Esophagus squamous epithelium (tissue), 4 donors: ENCODE data around the gene SERPINB3.

Experiments
- POLR2A ChIP-seq, 4 donors: fragments of 450-650 bp; IDR thresholded peaks; one replicate each; pipeline ENCODE4 v1.6.1; 2017; ENCODE audit warnings: antibody characterized with exemption in 4 of 4, mild to moderate bottlenecking in 4 of 4, moderate library complexity in 3 of 4
- TF ChIP-seq, protein P1 (sequence below), 6 experiments: fragments of 450-650 bp in 4 of 6; fragments of 200-600 bp in 2 of 6; sonication (generic) in 2 of 6; IDR thresholded peaks; one replicate each; pipeline ENCODE4 v1.5.1; 2016 to 2019; ENCODE audit warnings: antibody characterized with exemption in 6 of 6, mild to moderate bottlenecking in 4 of 6, moderate library complexity in 4 of 6

DNA sequence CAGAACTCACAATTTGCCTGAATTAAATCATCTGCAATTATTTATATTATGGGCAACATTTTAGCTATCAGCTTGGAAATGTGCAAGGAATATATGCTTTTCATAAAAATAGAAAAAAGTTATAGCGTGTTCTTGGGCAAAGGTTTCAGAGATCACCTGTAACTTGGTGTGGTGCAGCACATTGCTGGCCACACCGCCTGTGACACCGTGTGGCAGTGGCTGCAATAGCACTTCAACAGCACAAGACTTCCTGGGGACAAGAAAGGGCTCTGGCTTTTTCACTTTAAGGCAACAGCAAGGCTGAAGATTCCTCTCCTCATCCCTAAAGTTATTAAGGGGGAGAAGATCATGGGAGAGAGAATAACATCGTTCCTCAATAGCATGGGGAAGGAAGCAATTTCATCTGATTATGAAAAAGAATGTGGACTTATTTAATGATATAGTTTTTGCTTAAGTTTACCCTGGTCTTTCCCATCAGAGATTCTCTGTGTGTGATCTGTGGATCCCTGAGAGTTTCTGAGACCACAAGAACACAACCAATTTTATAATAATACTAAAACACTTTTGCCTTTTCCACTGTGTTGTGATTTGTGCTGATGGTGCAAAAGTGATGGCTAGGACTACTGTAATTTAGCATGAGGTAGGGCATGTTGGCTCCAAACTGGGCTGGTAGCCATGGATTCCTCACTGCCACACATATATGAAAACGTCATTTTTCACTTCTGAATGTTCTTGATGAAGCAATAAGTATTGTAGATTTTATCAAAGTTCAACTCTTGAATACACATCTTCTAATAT lies 15.0 kb upstream of the SERPINB3 start:
- TF ChIP-seq, protein P1, sequence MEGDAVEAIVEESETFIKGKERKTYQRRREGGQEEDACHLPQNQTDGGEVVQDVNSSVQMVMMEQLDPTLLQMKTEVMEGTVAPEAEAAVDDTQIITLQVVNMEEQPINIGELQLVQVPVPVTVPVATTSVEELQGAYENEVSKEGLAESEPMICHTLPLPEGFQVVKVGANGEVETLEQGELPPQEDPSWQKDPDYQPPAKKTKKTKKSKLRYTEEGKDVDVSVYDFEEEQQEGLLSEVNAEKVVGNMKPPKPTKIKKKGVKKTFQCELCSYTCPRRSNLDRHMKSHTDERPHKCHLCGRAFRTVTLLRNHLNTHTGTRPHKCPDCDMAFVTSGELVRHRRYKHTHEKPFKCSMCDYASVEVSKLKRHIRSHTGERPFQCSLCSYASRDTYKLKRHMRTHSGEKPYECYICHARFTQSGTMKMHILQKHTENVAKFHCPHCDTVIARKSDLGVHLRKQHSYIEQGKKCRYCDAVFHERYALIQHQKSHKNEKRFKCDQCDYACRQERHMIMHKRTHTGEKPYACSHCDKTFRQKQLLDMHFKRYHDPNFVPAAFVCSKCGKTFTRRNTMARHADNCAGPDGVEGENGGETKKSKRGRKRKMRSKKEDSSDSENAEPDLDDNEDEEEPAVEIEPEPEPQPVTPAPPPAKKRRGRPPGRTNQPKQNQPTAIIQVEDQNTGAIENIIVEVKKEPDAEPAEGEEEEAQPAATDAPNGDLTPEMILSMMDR (IDR thresholded peaks at IDR 0.05) = peak in 5 of 6 experiments; percentile 22 to 77 (median 58)
- TF ChIP-seq POLR2A (IDR thresholded peaks at IDR 0.05) = no peak
